GM12891 (cell line): ENCODE data around the gene ATE1.

Source experiments
- PAX5 ChIP-seq: IDR thresholded peaks from 2 replicates; pipeline ENCODE4 v1.6.1; 2011; ENCODE audit warnings: low read length, moderate library complexity, mild to moderate bottlenecking; ENCODE audit not compliant: insufficient read depth, severe bottlenecking
- POLR2A ChIP-seq: IDR thresholded peaks from 2 replicates; pipeline ENCODE4 v1.6.1; 2011; ENCODE audit warnings: low read depth, low read length, control low read depth
- POLR2AphosphoS5 ChIP-seq: IDR thresholded peaks from 2 replicates; pipeline ENCODE4 v1.6.1; 2011; ENCODE audit warnings: low read depth, low read length, control low read depth
- POU2F2 ChIP-seq: IDR thresholded peaks from 2 replicates; pipeline ENCODE4 v1.6.1; 2011; ENCODE audit warnings: low read depth, mild to moderate bottlenecking, control low read depth, low read length, moderate library complexity
- SPI1 ChIP-seq: IDR thresholded peaks from 2 replicates; pipeline ENCODE4 v1.6.1; 2011; ENCODE audit warnings: low read depth, low read length, control low read depth
- TAF1 ChIP-seq: IDR thresholded peaks from 2 replicates; pipeline ENCODE4 v1.6.1; 2011; ENCODE audit warnings: low read depth, low read length, control low read depth

DNA sequence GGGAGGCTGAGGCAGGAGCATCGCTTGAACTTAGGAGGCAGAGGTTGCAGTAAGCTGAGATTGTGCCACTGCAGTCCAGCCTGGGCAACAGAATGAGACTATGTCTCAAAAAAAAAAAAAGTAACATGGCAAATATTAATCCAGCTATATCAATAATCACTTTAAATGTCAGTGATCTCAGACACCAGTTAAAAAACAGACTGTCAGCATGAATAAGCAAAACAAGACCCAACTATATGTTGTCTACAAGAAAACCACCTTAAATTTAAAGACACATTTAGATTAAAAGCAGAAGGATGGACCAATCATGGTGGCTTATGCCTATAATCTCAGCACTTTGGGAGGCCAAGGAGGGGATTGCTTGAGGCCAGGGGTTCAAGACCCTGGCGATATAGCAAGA lies 8.5 kb upstream of the ATE1 start:
- TF ChIP-seq POLR2A (no peak), POLR2AphosphoS5 (no peak), SPI1 (no peak), PAX5 (no peak), TAF1 (no peak), POU2F2 (no peak)
